NCI-H146 treated with DMSO at 0.1 percent for 48 hours (cell line): Measurements from ENCODE around the gene GPR151.
"Not testable (repeated sequence)": the region's sequence is repeated elsewhere in the genome, so short reads cannot be mapped to it uniquely, and the experiment has no call there.

Source experiments
- DNase-seq: peaks from one replicate; lab custom pipeline; 2025; ENCODE audit not compliant: unreplicated experiment; lab: John Stamatoyannopoulos, UW

The GPR151 gene

DNA sequence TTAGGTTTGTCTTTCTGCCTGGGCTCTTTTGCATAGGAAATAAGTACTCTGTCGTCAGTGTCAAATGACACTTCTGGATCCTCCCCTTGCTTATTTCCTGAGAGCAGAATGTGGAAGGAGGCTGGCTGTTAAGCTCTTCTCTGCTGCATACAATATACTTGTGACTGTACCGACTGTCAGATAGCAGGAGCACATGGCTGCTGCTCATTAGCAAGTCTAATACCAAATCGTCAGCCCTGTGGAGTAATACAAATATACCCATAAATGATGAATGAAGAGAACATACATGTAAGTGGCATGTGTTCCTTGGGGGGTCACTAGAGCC is at the start of gene GPR151:
Gene GPR151, minus strand, starts transcription at position 40 of the 325 bp plus-strand sequence. CDS start 77 bp downstream, outside the sequence.
- DNase-seq = no peak

DNA sequence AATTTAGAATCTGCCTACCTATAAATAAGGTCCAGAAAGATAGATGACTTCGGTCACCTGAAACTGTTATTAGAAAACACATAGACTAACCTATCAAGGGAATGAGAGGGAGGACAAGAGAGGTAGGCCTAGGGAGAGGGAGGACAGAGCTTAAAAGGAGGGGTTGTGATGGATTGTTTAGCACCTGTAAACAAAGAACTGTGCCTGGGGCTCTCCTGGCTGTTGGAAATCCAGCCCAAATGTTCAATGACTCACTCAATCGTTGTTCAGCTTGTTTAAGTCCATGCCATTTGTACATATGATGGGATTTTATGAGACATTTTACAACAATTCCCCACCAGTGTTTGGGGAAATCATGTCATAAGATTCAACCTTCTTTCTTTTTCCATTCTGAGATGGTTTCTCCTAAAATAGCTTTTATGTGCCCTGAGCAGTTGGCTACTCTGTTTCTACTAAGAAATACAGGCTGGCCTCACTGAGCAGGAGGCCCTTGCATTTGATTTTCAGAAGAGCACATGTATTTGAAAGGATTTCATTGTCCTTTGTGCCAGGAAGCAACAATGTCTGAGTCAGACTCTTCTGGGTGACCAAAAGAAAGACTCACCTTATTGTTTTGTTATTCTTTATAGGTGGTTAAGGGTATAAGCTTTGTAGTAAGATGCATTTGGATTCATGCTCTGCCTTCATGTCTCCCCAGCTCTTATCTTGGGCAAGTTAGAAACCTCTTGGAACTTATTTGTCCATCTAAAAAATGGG is 48.2 kb upstream of the GPR151 start:
- DNase-seq = no peak

DNA sequence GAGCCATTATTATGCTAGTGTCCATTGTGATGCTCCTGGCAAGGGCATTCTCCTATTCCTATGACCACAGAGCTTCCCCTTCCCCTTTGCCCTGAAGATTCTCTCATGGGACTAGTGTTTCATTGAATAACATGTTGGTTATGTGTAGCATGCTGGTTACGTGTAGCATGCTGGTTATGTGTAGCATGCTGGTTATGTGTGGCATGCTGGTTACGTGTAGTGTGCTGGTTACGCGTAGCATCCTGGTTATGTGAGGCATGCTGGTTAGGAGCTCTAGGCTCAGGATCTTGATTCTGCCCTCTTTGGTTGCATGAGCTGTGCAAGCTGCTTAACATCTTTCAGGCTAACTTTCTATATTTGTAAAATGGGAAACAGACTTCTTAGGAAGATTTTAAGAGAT is 46.5 kb upstream of the GPR151 start:
- no peak for DNase-seq

DNA sequence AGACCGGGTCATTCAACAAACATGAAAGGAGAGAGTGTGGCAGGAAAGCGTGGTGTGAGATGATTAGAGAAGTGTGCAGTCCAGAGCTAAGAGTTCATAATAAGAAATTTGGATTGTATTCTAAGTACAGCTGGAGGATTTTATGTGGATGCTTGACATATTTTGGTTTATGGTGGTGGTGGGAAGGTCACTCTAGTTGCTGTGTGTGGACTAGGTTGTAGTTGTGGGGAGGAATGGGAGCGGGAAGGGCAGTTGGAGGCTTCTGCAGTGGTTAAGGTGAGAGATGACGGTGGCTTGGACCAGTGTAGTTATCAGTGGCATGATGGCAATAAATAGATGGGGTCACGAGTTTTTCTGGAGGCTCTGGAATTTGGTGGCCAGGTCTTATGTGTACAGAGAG is 45.7 kb upstream of the GPR151 start:
- no peak for DNase-seq

DNA sequence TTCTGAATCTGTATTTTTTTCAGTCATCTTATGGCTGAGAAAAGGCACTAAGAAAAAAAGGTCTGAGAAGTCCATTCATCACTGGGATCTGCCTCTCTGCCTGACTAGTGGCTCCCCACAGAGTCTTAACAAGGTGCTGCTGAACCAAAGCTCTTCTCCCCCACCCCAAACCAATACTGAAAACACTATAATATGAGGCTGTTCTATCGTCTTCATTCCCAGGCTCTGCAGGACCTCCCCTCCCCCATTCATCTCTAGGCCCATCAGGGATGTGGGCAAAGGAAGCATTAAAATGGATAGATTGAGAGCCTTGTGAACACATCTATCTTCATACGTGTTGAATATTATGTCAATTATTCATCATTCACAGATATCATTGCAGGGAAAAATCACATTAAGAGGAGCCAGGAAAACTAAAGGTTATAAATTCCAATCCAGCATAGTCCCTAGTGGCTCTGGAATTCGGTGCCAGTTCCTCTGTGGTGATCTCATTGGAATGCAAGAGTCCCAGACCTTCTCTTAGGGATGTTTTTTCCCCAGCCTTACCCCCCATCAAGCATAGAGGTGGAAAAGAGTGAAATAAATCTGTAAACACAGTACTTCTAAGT is 44.3 kb upstream of the GPR151 start:
- no peak for DNase-seq

DNA sequence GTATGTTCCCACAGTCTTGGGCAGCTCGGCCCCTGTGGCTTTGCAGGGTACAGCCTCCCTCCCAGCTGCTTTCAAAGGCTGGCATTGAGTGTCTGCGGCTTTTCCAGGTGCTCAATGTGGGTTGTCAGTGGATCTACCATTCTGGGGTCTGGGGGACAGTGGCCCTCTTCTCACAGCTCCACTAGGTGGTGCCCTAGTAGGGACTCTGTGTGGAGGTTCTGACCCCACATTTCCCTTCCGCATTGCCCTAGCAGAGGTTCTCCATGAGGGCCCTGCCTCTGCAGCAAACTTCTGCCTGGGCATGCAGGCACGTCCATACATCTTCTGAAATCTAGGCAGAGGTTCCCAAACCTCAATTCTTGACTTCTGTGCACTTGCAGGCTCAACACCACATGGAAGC is 40.9 kb upstream of the GPR151 start:
- not testable (repeated sequence) for DNase-seq

DNA sequence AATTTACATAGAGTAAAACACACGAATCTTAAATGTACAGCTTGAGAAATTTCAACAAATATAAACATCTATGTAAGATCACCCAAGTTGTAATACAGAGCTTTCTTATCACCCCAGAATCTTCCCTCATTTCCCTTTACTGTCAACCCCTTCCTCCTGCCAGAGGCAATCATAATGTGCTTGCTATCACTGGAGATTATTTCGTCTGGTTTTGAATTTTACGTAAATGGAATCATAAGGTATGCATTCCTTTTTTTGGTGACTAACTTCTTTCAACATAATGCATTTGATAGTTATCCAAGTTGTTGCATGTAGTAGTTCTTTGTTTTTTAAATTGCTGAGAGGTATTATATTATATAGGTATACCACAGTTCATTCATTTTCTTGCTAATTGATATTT is 37.5 kb upstream of the GPR151 start:
- DNase-seq = no peak

DNA sequence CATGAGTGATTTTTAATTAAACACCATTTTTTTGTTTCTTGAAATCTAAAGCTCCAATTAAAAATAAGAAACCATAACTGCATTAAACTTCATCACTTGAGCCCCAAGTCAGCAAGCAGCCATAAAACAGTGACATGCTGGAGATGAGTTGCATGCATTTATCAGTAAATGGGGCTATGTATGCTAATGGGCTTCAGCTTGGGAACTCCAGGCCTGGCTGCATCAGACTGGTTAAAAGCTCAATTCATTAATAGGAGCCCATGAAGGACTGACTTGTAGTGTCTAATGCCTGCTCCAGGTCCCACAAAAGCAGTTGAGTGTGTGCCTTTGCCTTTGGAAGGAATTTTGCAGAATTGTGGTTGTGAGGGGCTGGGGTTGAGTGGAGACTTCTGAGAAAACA is 33.6 kb upstream of the GPR151 start:
- no peak for DNase-seq

DNA sequence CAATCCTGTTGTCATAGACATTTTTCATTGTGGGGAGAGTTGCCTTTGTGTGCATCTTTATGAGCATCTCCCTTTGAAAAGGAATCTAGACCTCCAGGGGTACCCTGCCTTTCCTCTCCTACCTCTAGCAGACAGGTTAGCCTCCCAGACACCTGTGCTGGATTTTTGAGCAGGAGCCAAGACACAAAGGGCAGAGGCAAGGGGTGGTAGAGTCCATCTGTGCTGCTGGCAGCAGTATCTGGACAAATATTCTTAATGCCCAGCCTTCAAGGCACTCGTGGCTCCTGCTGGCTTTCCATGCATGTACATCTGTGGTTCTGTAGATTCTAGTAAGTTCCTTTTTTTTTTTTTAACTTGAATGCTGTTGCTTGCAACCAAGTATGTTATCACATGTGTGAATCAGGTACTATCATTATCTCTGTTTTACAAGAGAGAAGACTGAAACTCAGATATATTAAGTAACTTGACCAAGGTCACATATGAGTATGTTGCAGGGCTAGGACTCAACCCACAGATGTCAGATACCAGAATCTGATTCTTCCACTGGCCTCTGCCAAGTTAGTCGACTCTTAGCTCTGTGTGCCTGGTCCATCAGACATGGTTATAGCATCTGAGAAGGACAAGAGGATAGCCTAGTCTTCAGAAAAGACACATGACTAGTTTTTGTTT is 32.9 kb upstream of the GPR151 start:
- DNase-seq = no peak

DNA sequence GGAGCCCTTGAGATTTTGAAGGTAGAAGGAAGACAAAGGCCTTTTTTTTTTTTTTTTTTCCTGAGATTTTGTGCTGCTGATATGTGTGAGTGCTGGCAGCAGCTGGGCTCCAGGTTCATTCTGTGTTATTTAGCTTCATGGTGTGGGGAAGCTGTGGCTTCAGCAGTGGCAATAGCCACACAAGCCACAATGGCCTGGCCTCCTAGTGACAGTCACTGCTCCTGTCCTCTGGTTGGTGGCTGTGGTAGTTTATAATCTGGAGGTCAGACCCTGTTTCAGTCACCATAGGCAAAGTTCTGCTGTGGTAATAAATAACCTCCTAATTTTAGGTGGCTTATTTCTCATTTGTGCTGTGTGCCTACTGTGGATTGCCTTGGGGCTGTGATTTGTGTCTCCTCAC is 28.2 kb upstream of the GPR151 start:
- no peak for DNase-seq

DNA sequence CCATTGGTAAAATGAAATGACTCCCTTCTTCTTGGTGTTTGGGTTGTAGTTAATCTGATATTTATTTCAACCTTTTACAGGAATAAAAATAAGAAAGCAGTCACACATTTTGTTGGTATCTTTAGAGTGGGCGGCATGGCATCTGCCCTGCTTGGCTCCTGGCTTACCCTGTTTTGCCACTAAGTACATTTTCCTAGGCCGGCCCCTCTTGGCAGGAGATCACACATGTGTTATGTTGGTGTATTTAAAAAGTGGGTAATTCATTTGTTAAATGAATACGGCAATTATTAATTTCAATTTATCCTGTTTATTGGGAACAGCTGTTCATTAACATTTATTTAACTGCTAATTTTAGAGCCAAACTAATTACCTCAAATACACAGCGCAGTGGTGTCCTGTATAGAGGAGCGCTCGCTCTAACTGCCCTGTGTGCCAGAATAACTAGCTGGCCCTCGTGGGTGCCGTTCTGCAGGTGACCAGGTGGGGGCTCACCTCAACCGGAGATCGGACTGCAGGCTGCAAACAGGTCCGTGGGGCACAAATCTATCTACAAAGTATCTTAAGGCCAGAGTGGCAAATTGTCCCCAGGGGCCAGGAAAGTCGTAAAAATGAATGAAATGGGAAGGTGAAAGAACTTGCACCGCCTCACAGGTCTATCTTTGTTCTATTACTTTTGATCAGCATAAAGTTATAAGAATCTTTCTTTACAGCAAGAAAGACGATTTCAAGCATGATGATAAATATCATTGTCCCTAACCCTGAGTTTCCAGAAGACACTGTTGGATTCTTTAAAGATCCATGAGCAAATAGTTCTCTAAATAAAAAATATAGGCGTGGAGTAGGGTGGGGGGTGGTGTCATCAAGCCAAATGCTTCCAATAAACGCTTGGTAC is 26.2 kb upstream of the GPR151 start:
- DNase-seq = peak; percentile 28

DNA sequence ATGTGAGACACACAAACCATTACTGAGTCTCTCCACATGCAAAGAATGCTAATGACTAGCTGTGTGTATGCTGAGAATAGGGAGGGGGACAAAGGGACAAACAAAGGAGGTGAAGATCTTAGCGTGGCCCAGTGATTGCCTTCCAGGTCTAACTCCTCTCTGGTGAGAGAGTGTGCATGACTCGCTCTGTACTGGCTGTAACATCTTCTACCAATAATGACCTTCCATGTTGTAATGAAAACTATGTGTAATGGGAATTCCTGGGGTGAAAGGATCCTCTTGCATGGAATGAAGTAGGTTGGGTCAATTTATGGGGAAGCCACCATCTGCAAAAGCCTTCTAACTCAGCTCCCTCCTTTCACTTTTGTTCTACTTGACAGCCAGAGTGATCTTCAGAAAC is 24.4 kb upstream of the GPR151 start:
- no peak for DNase-seq

DNA sequence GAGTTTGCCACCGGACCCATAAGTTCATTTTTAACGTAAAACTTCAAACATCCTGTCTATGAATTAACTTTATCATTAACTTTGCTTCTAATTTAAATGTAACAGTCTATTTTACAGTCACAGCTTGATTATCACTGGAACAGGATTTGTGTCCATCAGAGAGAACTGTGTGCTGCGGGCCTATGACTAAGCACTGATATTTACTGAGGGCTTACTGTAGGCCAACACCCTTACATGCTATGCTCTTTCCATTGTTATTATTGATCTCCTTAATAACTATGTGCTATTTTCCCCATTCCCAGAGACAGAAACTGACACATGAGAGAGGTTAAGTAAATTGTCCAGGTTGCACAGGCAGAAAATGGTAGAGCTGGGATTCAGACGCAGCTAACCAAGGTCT is 24.0 kb upstream of the GPR151 start:
- no peak for DNase-seq

DNA sequence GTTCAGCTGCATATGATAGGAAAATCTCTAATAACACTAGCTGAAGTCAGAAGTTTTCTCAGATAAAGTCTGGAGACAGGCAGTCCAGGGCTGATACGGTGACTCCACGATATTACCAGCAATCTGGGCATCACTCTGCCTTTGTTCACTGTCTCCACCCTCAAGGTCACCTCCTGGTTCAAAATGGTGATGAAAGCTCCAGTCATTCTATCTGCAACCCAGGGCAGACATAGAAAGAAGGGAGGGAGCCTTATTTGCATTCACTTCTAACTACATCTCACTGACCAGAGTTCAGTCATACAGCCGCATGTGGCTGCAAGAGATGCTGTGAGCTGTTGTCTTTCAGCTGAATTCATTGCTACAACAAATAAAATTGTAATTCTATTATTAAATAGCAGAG is 22.4 kb upstream of the GPR151 start:
- no peak for DNase-seq

DNA sequence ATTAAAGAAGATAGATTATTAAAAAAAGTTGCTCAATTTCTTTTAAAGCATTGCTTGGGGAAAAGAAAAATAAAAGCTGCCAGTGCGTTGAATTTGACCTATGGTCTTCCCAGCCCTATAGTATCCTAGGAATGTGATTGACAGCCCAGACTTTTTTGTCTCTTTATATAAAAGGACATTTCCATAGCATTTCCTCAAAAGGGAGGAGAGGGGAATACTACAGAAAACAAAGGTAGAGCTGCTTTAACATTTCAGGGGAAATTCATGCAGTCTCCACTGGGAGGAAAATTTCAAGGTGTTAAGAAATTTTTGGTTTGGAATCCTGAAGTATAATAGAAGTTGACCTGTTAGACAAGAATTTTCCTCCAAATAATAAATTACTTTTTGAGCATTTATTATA is 17.9 kb upstream of the GPR151 start:
- DNase-seq = no peak

DNA sequence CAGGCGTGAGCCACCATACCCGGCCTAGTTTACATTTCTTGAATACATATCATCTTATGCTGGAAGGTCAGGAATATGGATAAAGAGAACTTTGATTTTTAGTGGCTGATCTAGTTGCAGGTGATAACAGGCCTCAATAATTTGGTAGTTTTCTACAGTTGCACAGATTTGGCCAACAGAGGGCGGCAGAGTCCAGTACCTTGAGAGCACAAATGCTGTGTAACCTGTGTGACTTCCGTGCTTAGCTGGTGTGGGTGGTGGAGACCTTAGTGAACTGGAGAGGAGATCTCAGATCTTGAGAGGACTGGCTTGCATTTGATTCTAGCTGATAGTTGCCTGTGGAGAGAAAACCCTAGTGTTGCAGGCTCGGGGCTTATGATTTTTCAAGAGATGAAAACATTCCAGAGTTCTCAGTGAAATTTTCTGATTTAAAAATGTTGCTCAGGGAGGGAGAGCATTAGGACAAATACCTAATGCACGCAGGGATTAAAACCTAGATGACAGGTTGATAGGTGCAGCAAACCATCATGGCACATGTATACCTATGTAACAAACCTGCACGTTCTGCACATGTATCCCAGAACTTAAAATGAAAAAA is 17.4 kb upstream of the GPR151 start:
- peak; percentile 42 for DNase-seq

DNA sequence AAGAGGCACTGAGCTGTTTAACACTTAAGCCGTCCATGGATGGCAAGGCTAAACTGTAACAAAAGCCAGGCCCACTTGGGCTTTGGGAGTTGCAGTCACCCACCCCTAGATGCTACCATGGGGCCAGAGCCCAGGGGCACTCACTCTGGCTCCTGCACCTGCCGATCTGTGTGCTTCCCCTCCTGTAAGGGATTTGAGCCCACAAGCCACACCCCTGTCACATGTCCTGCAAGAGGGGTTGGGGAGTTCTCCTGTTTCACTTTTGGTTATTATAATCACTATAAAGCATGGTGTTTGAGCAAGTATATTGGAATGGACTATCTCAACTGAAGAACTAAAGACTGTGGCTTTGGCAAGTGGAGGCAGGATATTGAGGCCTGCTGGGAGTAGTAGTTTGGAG is 14.0 kb upstream of the GPR151 start:
- DNase-seq = no peak

DNA sequence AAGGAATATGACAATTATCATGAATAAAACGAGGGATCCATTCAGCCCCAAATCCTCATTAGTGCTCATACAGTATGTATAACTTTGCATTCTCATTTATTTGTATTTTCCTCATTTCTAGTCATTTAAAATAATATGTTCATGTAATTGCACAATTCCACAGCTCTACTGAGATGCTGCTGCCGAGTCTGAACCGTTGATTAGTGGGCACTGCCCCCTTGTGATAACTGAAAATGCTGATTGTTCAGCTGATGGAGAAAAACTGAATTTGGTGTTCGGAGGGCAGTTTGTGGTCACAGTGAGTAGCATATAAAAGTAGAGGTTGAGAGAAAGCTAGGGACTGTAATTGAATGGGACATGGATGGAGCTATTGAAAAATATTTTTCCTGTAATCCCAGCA is 12.2 kb upstream of the GPR151 start:
- DNase-seq = no peak

DNA sequence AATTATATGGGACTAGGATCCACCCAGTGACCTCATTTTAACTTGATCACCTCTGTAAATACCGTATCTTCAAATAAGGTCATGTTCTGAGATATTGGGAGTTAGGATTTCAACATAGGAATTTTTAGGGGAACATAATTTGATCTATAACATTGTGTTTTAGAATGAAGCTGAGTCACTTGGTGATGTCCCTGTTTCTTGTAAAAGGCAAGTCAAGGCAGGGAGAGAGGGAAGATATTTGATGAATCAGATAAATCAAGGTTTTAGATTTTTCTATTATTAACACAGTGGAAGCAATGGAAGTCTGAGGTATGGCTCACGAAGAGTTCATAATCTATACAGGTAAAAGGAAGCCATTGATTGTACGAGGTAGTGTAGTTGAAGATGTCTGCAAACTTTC is 11.8 kb upstream of the GPR151 start:
- DNase-seq = no peak

DNA sequence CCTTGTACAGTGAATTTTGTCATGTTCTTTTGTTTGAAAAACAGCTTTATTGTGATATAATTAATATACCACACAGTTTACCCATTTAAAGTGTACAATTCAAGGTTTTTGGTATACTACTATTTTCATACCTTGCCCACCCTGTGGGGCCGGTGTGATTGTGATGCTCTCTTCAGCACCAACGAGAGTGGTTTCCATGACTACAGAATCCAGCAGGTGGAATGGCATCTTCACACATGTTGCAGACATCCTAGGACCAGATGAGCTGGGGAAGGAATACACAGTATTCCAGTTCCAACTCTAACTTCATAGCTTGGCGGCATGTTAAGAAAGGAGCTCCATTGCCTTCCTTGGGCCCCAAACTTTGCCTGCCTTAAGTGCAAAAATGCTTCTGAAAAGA is 7.7 kb upstream of the GPR151 start:
- DNase-seq = no peak

DNA sequence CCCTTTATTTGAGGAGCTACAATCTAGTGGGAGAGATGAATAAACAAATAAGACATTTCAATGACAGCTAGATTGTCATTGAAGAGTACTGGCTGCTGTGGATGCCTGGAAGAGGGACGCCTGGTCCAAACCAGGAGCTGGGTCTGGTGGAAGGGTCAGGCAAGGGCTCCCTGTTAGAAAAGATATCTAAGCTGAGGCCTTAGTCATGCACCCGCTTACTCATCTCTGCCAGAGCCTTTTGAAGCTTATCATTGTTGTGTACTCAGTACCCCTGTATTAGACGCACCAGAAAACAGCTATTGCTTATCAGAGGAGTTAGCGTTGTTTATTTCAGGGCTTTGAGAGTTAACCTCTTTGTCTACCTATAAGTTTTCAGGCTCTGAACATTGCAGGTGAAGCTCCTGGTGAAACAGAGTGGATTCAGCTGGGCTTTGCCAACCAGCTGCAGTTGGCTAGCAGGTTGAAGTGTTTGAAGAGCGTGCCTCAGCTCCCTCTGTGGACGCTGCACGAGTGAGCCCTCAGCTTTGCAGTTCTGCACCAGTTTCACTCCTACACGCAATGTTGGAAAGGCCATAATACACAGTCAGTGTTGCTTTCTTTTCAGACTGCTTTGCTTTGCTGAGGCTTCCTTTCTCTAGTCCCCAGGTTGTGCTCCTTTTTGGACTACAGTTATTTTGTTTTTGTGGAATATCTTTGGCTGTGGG is 5.6 kb upstream of the GPR151 start:
- DNase-seq = no peak
